Measurements from ENCODE around the gene GABBR2.

DNA sequence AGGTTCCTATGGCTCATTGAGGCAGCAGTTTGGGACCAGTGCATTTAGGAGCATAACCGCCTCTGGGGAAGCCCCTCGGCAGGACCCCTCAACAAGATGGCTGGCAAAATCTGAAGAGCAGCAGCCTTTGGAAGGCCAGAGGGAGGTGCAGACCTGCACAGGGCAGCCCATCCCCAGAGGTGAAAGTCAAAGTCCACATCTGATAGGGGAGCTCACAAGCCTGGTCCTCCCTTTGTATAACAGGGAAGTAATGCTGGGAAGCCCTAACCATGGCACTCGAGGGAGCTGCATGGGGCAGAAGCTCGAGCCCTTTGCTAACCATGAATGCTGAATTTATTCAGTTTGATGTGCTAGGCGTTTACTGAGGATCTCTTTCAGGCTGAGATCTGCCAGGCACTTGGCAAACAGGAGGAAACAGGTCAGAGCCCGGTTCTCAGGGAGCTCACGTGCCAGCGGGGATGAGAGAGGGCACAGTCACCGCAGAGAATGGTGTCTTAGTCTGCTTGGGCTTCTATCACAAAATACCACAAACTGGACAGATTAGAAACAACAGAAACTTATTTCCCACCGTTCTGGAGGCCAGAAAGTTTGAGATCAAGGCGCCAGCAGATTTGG lies 114.1 kb downstream of the GABBR2 start:
- TF ChIP-seq, protein P1, sequence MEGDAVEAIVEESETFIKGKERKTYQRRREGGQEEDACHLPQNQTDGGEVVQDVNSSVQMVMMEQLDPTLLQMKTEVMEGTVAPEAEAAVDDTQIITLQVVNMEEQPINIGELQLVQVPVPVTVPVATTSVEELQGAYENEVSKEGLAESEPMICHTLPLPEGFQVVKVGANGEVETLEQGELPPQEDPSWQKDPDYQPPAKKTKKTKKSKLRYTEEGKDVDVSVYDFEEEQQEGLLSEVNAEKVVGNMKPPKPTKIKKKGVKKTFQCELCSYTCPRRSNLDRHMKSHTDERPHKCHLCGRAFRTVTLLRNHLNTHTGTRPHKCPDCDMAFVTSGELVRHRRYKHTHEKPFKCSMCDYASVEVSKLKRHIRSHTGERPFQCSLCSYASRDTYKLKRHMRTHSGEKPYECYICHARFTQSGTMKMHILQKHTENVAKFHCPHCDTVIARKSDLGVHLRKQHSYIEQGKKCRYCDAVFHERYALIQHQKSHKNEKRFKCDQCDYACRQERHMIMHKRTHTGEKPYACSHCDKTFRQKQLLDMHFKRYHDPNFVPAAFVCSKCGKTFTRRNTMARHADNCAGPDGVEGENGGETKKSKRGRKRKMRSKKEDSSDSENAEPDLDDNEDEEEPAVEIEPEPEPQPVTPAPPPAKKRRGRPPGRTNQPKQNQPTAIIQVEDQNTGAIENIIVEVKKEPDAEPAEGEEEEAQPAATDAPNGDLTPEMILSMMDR (conservative IDR thresholded peaks at IDR 0.05; ENCODE audit: low read depth, low read length): no peak
- TF ChIP-seq EZH2 (IDR thresholded peaks at IDR 0.05; ENCODE audit: borderline replicate concordance, low read depth, low read length, poor library complexity, severe bottlenecking): no peak

Data from A673 (cell line).